HG02678 (cell line): Measurements from ENCODE around the gene MFAP4.

Experiments used
- ATAC-seq: cut with Tn5 transposase; IDR thresholded peaks from one replicate; pipeline ENCODE4 v1.9.1; 2021; ENCODE audit warnings: mild to moderate bottlenecking, moderate library complexity; ENCODE audit not compliant: unreplicated experiment

MFAP4 gene

DNA sequence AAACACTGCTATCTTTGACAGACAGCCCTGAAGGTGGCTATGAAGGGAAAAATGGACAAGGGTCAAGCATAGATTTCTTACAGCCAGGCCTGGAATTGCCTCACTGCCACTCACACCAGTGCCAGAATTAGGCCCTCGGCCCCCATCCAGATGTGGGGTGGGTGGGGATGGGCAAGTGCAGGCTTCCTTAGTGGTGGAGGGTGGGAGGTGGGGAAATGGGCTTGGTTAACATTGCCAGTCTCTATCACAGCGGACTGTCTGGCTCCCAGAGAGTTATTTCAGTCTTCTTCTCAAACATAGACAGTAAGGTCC is 49.3 kb downstream of the MFAP4 start:
- ATAC-seq, result no peak

DNA sequence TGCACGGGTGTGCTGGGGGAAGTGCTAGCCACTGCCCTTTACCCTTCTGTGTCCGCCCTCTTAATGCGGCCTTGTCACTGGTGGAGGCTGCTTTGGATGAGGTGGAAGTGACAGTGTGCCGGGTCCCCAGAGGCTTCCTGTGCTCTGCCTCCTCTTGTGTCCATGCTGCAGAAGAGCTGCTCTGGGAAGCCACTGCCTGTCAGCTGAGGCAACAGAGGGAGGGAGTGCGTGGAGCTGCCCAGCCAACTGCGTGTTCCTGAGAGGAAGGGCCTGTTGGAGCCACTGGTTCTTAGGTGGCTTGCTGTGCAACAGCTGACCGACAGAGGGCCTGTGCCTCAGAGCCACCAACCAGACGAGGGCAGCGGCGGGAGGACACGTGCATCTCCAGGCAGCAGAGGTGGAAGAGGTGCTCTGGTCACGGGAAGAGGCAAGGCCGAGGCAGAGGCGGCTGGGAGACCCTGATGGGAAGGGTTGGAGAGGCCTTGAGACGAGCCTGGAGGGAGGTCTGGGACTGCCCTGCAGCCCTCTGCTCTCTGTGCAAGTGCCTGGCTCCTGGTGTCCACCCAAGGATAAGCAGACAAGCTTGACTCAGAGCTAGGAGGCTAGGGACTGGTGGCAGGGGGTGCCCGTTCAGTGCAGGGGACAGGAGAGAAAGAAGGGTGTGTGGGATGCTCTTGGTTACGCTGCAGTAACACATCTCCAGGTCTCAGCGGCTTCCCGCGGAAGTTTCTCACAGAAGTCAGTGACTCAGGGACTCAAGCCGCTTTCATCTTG is 49.9 kb downstream of the MFAP4 start:
- no peak for ATAC-seq

DNA sequence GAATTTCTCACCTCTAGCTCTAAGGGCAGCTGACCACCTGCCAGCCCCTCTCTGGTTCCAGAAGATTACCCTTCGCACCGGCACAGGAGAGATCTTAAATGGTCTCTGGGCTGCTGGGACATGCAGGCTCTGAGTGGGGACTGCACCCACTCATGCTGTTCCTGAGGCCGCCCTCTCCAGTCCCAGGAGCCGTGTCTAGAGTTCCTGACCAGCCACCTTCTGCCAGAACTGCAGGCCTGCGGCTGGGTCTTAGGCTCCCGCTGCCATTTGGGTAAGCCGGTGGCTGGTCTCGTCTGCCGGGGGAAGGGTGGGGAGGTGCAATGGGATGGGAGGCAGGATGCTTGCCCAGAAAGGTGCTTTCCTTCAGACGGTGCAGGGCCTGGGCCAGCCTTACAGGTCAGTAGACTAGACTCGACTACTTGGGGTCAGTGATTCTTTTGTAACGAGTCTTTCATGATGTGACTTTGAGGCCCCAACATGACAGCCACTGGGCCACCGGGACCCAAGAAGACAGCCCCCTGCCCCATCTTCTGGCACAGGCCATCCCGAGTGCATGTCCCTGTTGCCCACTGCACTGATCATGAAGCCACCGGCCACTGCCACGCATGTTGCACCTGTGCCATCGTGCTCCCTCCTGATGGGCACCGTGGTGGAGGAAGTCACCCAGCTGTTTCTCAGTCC is 50.9 kb downstream of the MFAP4 start:
- ATAC-seq, result no peak

DNA sequence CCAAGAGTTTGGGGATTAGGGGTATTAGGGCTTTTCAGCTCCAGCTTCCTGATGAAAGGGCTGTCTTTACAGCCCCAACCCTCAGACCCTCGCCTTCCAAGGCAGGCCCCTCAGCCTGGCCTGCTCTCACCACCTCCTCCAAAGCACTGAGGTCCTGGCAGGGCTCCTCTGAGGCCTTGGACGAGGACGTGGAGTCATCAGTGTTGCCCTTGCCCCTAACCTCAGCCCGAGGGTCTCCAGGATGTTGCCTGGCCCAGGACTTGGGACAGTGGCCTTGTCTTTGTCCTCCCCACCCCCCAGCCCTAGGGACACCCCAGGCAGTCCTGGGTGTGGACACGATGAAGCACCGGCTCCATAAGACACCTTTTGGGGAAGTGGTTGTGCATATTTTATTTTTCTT is 52.7 kb downstream of the MFAP4 start:
- no peak for ATAC-seq

DNA sequence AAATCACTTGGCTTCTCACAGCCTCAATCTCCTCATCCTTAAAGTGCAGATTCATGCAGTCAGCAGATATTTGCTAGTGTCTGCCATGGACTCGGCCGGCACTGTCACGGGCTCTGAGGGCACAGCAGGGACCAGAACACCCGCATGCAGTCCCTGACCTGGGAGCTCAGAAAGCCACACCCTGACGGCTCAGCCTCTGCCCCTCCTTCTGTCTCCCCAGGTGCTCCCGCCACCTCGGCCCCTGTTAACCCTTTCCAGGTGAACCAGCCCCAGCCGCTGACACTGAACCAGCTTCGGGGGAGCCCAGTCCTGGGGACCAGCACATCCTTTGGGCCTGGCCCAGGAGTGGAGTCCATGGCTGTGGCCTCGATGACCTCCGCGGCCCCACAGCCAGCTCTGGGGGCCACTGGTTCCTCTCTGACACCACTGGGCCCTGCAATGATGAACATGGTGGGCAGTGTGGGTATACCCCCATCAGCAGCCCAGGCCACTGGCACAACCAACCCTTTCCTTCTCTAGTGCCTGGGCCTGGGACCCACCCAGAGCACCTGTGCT is 53.2 kb downstream of the MFAP4 start:
- no peak for ATAC-seq
